Smooth muscle cell (in vitro differentiated cells): Measurements from ENCODE around the gene MRPL20. TPM values are rescaled to one million over a fixed set of nuclear protein-coding genes. Genes with fewer than 3 reads are reported as not detected.

Source experiments
- DNase-seq: peaks from one replicate; lab custom pipeline; 2025; ENCODE audit not compliant: unreplicated experiment; lab: John Stamatoyannopoulos, UW
- H2AFZ ChIP-seq: fragments of 200-600 bp; sonication (generic); 2 replicates; pipeline ENCODE4 v1.6.0; 2016; ENCODE audit warnings: antibody characterized with exemption, low read depth, mild to moderate bottlenecking
- H3F3A ChIP-seq: fragments of 200-600 bp; sonication (generic); 2 replicates; pipeline ENCODE4 v1.6.0; 2017; ENCODE audit warnings: antibody characterized with exemption, low read depth
- H3K27ac ChIP-seq: fragments of 200-600 bp; sonication (generic); 2 replicates; pipeline ENCODE4 v1.5.1; 2016; ENCODE audit warnings: low read depth, mild to moderate bottlenecking
- H3K27me3 ChIP-seq: fragments of 200-600 bp; sonication (generic); 2 replicates; pipeline ENCODE4 v1.6.1; 2016; ENCODE audit warnings: low read depth, mild to moderate bottlenecking
- H3K36me3 ChIP-seq: fragments of 200-600 bp; sonication (generic); 2 replicates; pipeline ENCODE4 v1.5.1; 2016; ENCODE audit warnings: low read depth
- H3K4me1 ChIP-seq: fragments of 200-600 bp; sonication (generic); 2 replicates; pipeline ENCODE4 v1.5.1; 2016; ENCODE audit warnings: low read depth
- H3K4me2 ChIP-seq: fragments of 200-600 bp; sonication (generic); 2 replicates; pipeline ENCODE4 v1.6.0; 2016; ENCODE audit warnings: mild to moderate bottlenecking
- H3K4me3 ChIP-seq: fragments of 200-600 bp; sonication (generic); 2 replicates; pipeline ENCODE4 v1.5.1; 2016; ENCODE audit warnings: mild to moderate bottlenecking
- H3K79me2 ChIP-seq: fragments of 200-600 bp; sonication (generic); 2 replicates; pipeline ENCODE4 v1.6.0; 2016; ENCODE audit warnings: low read depth, mild to moderate bottlenecking
- H3K9ac ChIP-seq: fragments of 200-600 bp; sonication (generic); 2 replicates; pipeline ENCODE4 v1.6.0; 2016; ENCODE audit warnings: low read depth
- H3K9me3 ChIP-seq: fragments of 200-600 bp; sonication (generic); replicated peaks from 2 replicates; pipeline ENCODE4 v1.5.1; 2016; ENCODE audit warnings: low read depth
- H4K20me1 ChIP-seq: fragments of 200-600 bp; sonication (generic); 2 replicates; pipeline ENCODE4 v1.6.0; 2016; ENCODE audit warnings: low read depth
- CTCF ChIP-seq: fragments of 200-600 bp; sonication (generic); IDR thresholded peaks from 2 replicates; pipeline ENCODE4 v1.5.1; 2017; ENCODE audit warnings: borderline replicate concordance, mild to moderate bottlenecking, antibody characterized with exemption; ENCODE audit not compliant: insufficient read depth, poor library complexity, severe bottlenecking
- WGBS: methylation state at CpG from one replicate; pipeline ENCODE4 v1.1.7; 2016; ENCODE audit warnings: low lambda C conversion rate; 5-methylcytosine and 5-hydroxymethylcytosine counted together
- polyA plus RNA-seq: library from polyadenylated mRNA; unstranded; fragments of >200 nt; fragmentation: Nextera tagmentation; extraction: Ambion mirVana; gene quantifications from 2 replicates; pipeline ENCODE4 v1.2.1, GENCODE V29; 2016
- total RNA-seq: library from RNA; depleted of rRNA; stranded (reverse); fragments of >200 nt; gene quantifications from 2 replicates; pipeline ENCODE4 v1.2.3, GENCODE V29; 2014

The MRPL20 gene
- total and polyA plus RNA-seq, 2 experiments from 2014 or later: 99.6 to 147 TPM

GRCh38 chr1:1356796-1357401 is 50.2 kb downstream of the MRPL20 start:
- Histone ChIP-seq H4K20me1 (peaks cover 58% of the 10 kb centered on the region), H3K4me1 (peaks cover 49% of the 10 kb centered on the region), H3K4me2 (peak overlapping the region; percentile 92), H3K27ac (peak overlapping the region; percentile 96), H3K9ac (peak overlapping the region; percentile 85), H3K4me3 (peak overlapping the region; percentile 64), H2AFZ (no peak overlapping the region), H3K79me2 (peaks cover 51% of the 10 kb centered on the region), H3K36me3 (no peaks in the 10 kb centered on the region), H3K27me3 (no peaks in the 10 kb centered on the region), H3K9me3 (no peaks in the 10 kb centered on the region), H3F3A (peaks cover 38% of the 10 kb centered on the region)
- no peak for DNase-seq
- TF ChIP-seq CTCF: no peak
- 61% methylated on average over 26 of the region's 26 CpGs for WGBS

- H3K9me3 ChIP-seq: no peaks in the 10 kb centered on the region
- no peak for DNase-seq
- H3K4me3 ChIP-seq: peak overlapping the region; percentile 64
- WGBS: 50% methylated on average over 1 of the region's 8 CpGs
- no peak overlapping the region for H2AFZ ChIP-seq
- no peak for TF ChIP-seq CTCF
- peaks cover 44% of the 10 kb centered on the region for H3K4me1 ChIP-seq
- H3K4me2 ChIP-seq: peak overlapping the region; percentile 92
- H3K27me3 ChIP-seq: no peaks in the 10 kb centered on the region
- H4K20me1 ChIP-seq: peaks cover 63% of the 10 kb centered on the region
- peak overlapping the region; percentile 85 for H3K9ac ChIP-seq
- peaks cover 33% of the 10 kb centered on the region for H3F3A ChIP-seq
- peaks cover 51% of the 10 kb centered on the region for H3K79me2 ChIP-seq
- H3K36me3 ChIP-seq: no peaks in the 10 kb centered on the region
- H3K27ac ChIP-seq: peak overlapping the region; percentile 96
These were observed 50.8 kb downstream of the MRPL20 start for GRCh38 chr1:1356166-1356795.

DNA sequence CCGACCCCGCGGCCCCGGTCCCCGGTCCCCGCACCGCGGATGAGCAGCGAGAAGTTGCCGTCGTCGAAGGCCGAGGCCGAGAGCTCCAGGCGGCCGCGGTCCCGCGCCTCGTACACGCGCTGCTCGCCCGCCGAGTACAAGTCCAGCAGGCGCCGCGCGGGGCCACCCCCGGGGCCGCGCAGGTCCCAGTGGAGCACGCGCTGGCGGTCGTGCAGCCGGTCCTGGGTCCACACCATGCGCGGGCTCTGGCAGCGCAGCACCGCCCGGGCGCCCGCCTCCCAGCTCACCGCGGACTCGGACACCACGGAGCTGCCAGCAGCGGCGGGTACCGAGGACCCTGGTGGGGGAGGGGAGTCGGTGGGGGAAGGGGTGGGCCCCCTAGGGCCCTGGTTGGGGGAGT is 51.7 kb downstream of the MRPL20 start:
- Histone ChIP-seq H3K4me2 (peak overlapping the region; percentile 92), H3K79me2 (peaks cover 51% of the 10 kb centered on the region), H3K36me3 (no peaks in the 10 kb centered on the region), H3K9me3 (no peaks in the 10 kb centered on the region), H3K27ac (no peak overlapping the region), H4K20me1 (peaks cover 63% of the 10 kb centered on the region), H3K9ac (no peak overlapping the region), H3K27me3 (no peaks in the 10 kb centered on the region), H3K4me1 (peaks cover 38% of the 10 kb centered on the region), H2AFZ (no peak overlapping the region), H3K4me3 (peak overlapping the region; percentile 64), H3F3A (peaks cover 27% of the 10 kb centered on the region)
- WGBS: 20% methylated on average over 12 of the region's 52 CpGs
- TF ChIP-seq CTCF: no peak
- no peak for DNase-seq
